ENCODE measurements around the gene ZNF292.
A peak's percentile ranks its signal among the peaks of the same experiment; 100 is the strongest.
"Not testable (repeated sequence)": the region's sequence is repeated elsewhere in the genome, so short reads cannot be mapped to it uniquely, and the experiment has no call there.

Gene ZNF292

GRCh38 chr6:87154993-87155841 is at the start of gene ZNF292:
TSS of gene ZNF292 (plus strand) at chr6:87155565. CDS start at chr6:87155592, 27 bp downstream.
- DNase-seq = peak; percentile 95

- DNase-seq = no peak
These were observed 49.5 kb upstream of the ZNF292 start for GRCh38 chr6:87105823-87106222.

GRCh38 chr6:87110636-87111035 is 44.7 kb upstream of the ZNF292 start:
- DNase-seq = no peak

- no peak for DNase-seq
These were observed 39.8 kb upstream of the ZNF292 start for GRCh38 chr6:87115402-87116135.

- no peak for DNase-seq
These were observed 38.4 kb upstream of the ZNF292 start for GRCh38 chr6:87116922-87117321.

- DNase-seq = no peak
These were observed 37.3 kb upstream of the ZNF292 start for GRCh38 chr6:87118054-87118453.

GRCh38 chr6:87122477-87122876 is 32.9 kb upstream of the ZNF292 start:
- no peak for DNase-seq

- no peak for DNase-seq
These were observed 31.3 kb upstream of the ZNF292 start for GRCh38 chr6:87124074-87124473.

- no peak for DNase-seq
These were observed 28.9 kb upstream of the ZNF292 start for GRCh38 chr6:87126501-87126900.

- DNase-seq = no peak
These were observed 27.6 kb upstream of the ZNF292 start for GRCh38 chr6:87127737-87128136.

GRCh38 chr6:87136963-87137362 is 18.4 kb upstream of the ZNF292 start:
- DNase-seq = no peak

GRCh38 chr6:87139236-87139635 is 16.1 kb upstream of the ZNF292 start:
- no peak for DNase-seq

GRCh38 chr6:87139927-87140326 is 15.4 kb upstream of the ZNF292 start:
- not testable (repeated sequence) for DNase-seq

GRCh38 chr6:87146363-87146762 is 9.0 kb upstream of the ZNF292 start:
- DNase-seq = no peak

- DNase-seq = no peak
These were observed 5.0 kb upstream of the ZNF292 start for GRCh38 chr6:87150406-87150805.

- DNase-seq = no peak
These were observed 3.9 kb upstream of the ZNF292 start for GRCh38 chr6:87151471-87151780.

- DNase-seq = peak; percentile 56
These were observed 3.4 kb upstream of the ZNF292 start for GRCh38 chr6:87151781-87152525.

GRCh38 chr6:87152526-87152955 is 2.8 kb upstream of the ZNF292 start:
- DNase-seq = no peak

- DNase-seq = no peak
These were observed 748 bp upstream of the ZNF292 start for GRCh38 chr6:87154641-87154992.

- peak; percentile 34 for DNase-seq
These were observed 764 bp downstream of the ZNF292 start for GRCh38 chr6:87155842-87156815.

- not testable (repeated sequence) for DNase-seq
These were observed 2.2 kb downstream of the ZNF292 start for GRCh38 chr6:87157596-87157995.

GRCh38 chr6:87161299-87161698 is 5.9 kb downstream of the ZNF292 start:
- DNase-seq = no peak
